CD14-positive monocyte (primary cell): Measurements from ENCODE around the gene CCL17. TPM values are rescaled to one million over a fixed set of nuclear protein-coding genes. Genes with fewer than 3 reads are reported as not detected.

Experiments used
- DNase-seq, 3 donors: peaks; one replicate each; pipeline ENCODE4 v3.0.0-alpha.2; 2011 to 2022
- H2AFZ ChIP-seq: 2 replicates; pipeline ENCODE4 v1.6.0; 2012; ENCODE audit warnings: mild to moderate bottlenecking, low read depth, low read length, inconsistent platforms; ENCODE audit not compliant: insufficient read depth, poor library complexity, severe bottlenecking
- H3K27ac ChIP-seq, 2 donors: 1 replicate in 1 of 2; 2 replicates in 1 of 2; pipeline ENCODE4 v1.5.1; 2012 to 2013; ENCODE audit warnings: low read length in 2 of 2, control low read depth in 1 of 2, inconsistent platforms in 1 of 2, low read depth in 1 of 2, mild to moderate bottlenecking in 1 of 2
- H3K27me3 ChIP-seq, 2 donors: one replicate each; pipeline versions ENCODE4 v1.6.0 to v1.6.1; 2011 to 2013; ENCODE audit warnings: low read length in 2 of 2; ENCODE audit not compliant: control insufficient read depth in 2 of 2, insufficient read depth in 2 of 2
- H3K36me3 ChIP-seq, 2 donors: replicated peaks in 1 of 2; 1 replicate in 1 of 2; 2 replicates in 1 of 2; pipeline versions ENCODE4 v1.5.1 to v1.6.1; 2012 to 2013; ENCODE audit warnings: low read length in 2 of 2, control low read depth in 1 of 2, inconsistent platforms in 1 of 2, mild to moderate bottlenecking in 1 of 2; ENCODE audit not compliant: insufficient read depth in 2 of 2, control insufficient read depth in 1 of 2
- H3K4me1 ChIP-seq, 2 donors: 1 replicate in 1 of 2; 2 replicates in 1 of 2; pipeline versions ENCODE4 v1.5.1 to v1.6.1; 2012 to 2013; ENCODE audit warnings: low read length in 2 of 2, control low read depth in 1 of 2, inconsistent platforms in 1 of 2, mild to moderate bottlenecking in 1 of 2, moderate library complexity in 1 of 2; ENCODE audit not compliant: insufficient read depth in 2 of 2, control insufficient read depth in 1 of 2
- H3K4me2 ChIP-seq: replicated peaks from 2 replicates; pipeline ENCODE3; 2012; ENCODE audit warnings: low read length, moderate library complexity, mild to moderate bottlenecking; ENCODE audit not compliant: poor library complexity, severe bottlenecking; ENCODE audit errors: extremely low read depth
- H3K4me3 ChIP-seq, 3 experiments: fragments of 200-600 bp in 1 of 3; sonication (generic) in 1 of 3; replicated peaks in 1 of 3; 1 replicate in 2 of 3; 2 replicates in 1 of 3; pipeline ENCODE4 v1.5.1; 2011 to 2013; ENCODE audit warnings: low read length in 3 of 3, mild to moderate bottlenecking in 3 of 3, control low read depth in 2 of 3, low read depth in 2 of 3, inconsistent platforms in 1 of 3, moderate library complexity in 1 of 3
- H3K79me2 ChIP-seq: 2 replicates; pipeline ENCODE4 v1.6.0; 2012; ENCODE audit warnings: mild to moderate bottlenecking, control low read depth, inconsistent platforms, low read length, moderate library complexity; ENCODE audit not compliant: insufficient read depth
- H3K9ac ChIP-seq: 2 replicates; pipeline ENCODE4 v1.6.0; 2017; ENCODE audit warnings: low read length, mild to moderate bottlenecking; ENCODE audit not compliant: insufficient read depth, poor library complexity, severe bottlenecking
- H3K9me3 ChIP-seq, 2 donors: replicated peaks in 1 of 2; 1 replicate in 1 of 2; 2 replicates in 1 of 2; pipeline versions ENCODE4 v1.5.1 to v1.6.1; 2012 to 2013; ENCODE audit warnings: low read length in 2 of 2, control low read depth in 1 of 2; ENCODE audit not compliant: control insufficient read depth in 1 of 2, insufficient read depth in 1 of 2
- H4K20me1 ChIP-seq: 2 replicates; pipeline ENCODE4 v1.6.0; 2012; ENCODE audit warnings: mild to moderate bottlenecking, low read length, control low read depth, moderate library complexity; ENCODE audit not compliant: insufficient read depth
- H3K27ac Mint-ChIP-seq, 7 donors: one replicate each; pipeline ENCODE4 v1.8.0; 2020; ENCODE audit warnings: mild to moderate bottlenecking in 7 of 7, mixed read lengths in 7 of 7, moderate library complexity in 6 of 7, inconsistent platforms in 2 of 7
- H3K27me3 Mint-ChIP-seq, 3 donors: one replicate each; pipeline ENCODE4 v1.8.0; 2021 to 2022; ENCODE audit warnings: low read depth in 3 of 3, mild to moderate bottlenecking in 3 of 3, mixed read lengths in 3 of 3, moderate library complexity in 3 of 3, inconsistent platforms in 1 of 3
- H3K36me3 Mint-ChIP-seq, 2 donors: one replicate each; pipeline ENCODE4 v1.8.0; 2020; ENCODE audit warnings: mixed read lengths in 2 of 2, inconsistent platforms in 1 of 2, mild to moderate bottlenecking in 1 of 2
- H3K4me1 Mint-ChIP-seq: one replicate; pipeline ENCODE4 v1.8.0; 2020; ENCODE audit warnings: mild to moderate bottlenecking, mixed read lengths
- H3K4me3 Mint-ChIP-seq, 2 donors: one replicate each; pipeline ENCODE4 v1.8.0; 2020; ENCODE audit warnings: mild to moderate bottlenecking in 2 of 2, mixed read lengths in 2 of 2, moderate library complexity in 1 of 2
- H3K9me3 Mint-ChIP-seq, 7 donors: one replicate each; pipeline ENCODE4 v1.8.0; 2020 to 2022; ENCODE audit warnings: mixed read lengths in 7 of 7, mild to moderate bottlenecking in 6 of 7, moderate library complexity in 6 of 7, inconsistent platforms in 2 of 7
- CTCF ChIP-seq: fragments of 200-600 bp; IDR thresholded peaks from one replicate; pipeline ENCODE4 v1.8.0; 2022; ENCODE audit warnings: antibody characterized with exemption, mild to moderate bottlenecking
- WGBS: methylation state at CpG from one replicate; pipeline ENCODE4 v1.1.5; 2013; ENCODE audit warnings: missing lambda C conversion rate; ENCODE audit not compliant: insufficient coverage; 5-methylcytosine and 5-hydroxymethylcytosine counted together
- intact Hi-C, 2 donors: fragments of 100-400 bp; cut with micrococcal nuclease; formaldehyde crosslinking; loops; one replicate each; pipeline versions ENCODE4 v1.15.0 to v1.15.1; 2023
- polyA plus RNA-seq, 3 donors: library from polyadenylated mRNA; depleted of rRNA in 1 of 3; unstranded in 2 of 3; stranded (reverse) in 1 of 3; fragments of 300-500 nt in 2 of 3; fragments of >200 nt in 1 of 3; fragmentation: Illumina TruSeq in 2 of 3; gene quantifications; 1 replicate in 2 of 3; 2 replicates in 1 of 3; pipeline ENCODE4 v1.2.3, GENCODE V29; 2012 to 2021

Gene CCL17
- polyA plus RNA-seq, 3 donors, result not detected

GRCh38 chr16:57385083-57385482 is 19.5 kb upstream of the CCL17 start:
- H3K27ac ChIP-seq, result no peak overlapping the region
- H3K27me3 Mint-ChIP-seq, result peaks cover 11 to 19% (median 15%) of the 10 kb centered on the region in 3 donors
- no peaks in the 10 kb centered on the region for H3K79me2 ChIP-seq
- no peaks in the 10 kb centered on the region for H3K36me3 Mint-ChIP-seq
- H3K4me3 Mint-ChIP-seq, result no peak overlapping the region
- no peak overlapping the region for H3K4me2 ChIP-seq
- peak overlapping the region; percentile 74 for H2AFZ ChIP-seq
- no peaks in the 10 kb centered on the region for H3K36me3 ChIP-seq
- peaks cover 0 to 4% of the 10 kb centered on the region in 2 donors for H3K27me3 ChIP-seq
- intact Hi-C loops, result no loop called here
- H3K4me1 Mint-ChIP-seq, result peaks cover 34% of the 10 kb centered on the region
- H3K4me3 ChIP-seq, result no peak overlapping the region
- peaks cover 23 to 33% of the 10 kb centered on the region in 2 donors for H3K4me1 ChIP-seq
- H3K9ac ChIP-seq, result no peak overlapping the region
- H3K9me3 Mint-ChIP-seq, result peaks cover 0 to 2% (median 0%) of the 10 kb centered on the region in 7 donors
- WGBS, result 89% methylated on average over 3 of the region's 5 CpGs
- no peaks in the 10 kb centered on the region for H4K20me1 ChIP-seq
- H3K27ac Mint-ChIP-seq, result peak overlapping the region in 1 of 7 donors; percentile 76
- H3K9me3 ChIP-seq, result no peaks in the 10 kb centered on the region
- no peak for TF ChIP-seq CTCF
- DNase-seq, result no peak

GRCh38 chr16:57386381-57386951 is 18.1 kb upstream of the CCL17 start:
- H3K27me3 ChIP-seq, result peaks cover 0 to 8% of the 10 kb centered on the region in 2 donors
- intact Hi-C loops, result no loop called here
- H3K4me3 ChIP-seq, result no peak overlapping the region
- WGBS, result 80% methylated on average over 2 of the region's 5 CpGs
- Mint-ChIP-seq H3K36me3 (no peaks in the 10 kb centered on the region), H3K4me1 (peaks cover 21% of the 10 kb centered on the region), H3K27me3 (peaks cover 12 to 27% (median 19%) of the 10 kb centered on the region in 3 donors), H3K4me3 (no peak overlapping the region), H3K27ac (no peak overlapping the region), H3K9me3 (peaks cover 0 to 4% (median 0%) of the 10 kb centered on the region in 7 donors)
- no peak overlapping the region for H2AFZ ChIP-seq
- H3K36me3 ChIP-seq, result no peaks in the 10 kb centered on the region
- no peaks in the 10 kb centered on the region for H3K9me3 ChIP-seq
- no peak overlapping the region for H3K9ac ChIP-seq
- H3K79me2 ChIP-seq, result no peaks in the 10 kb centered on the region
- H4K20me1 ChIP-seq, result no peaks in the 10 kb centered on the region
- peaks cover 14 to 22% of the 10 kb centered on the region in 2 donors for H3K4me1 ChIP-seq
- no peak overlapping the region for H3K4me2 ChIP-seq
- H3K27ac ChIP-seq, result no peak overlapping the region
- no peak for TF ChIP-seq CTCF
- DNase-seq, result no peak
